Activated naive CD4-positive, alpha-beta T cell treated with Interleukin-2 at 50 U/mL for 16 hours (primary cell): ENCODE measurements around the gene PRDM8.
A peak's percentile ranks its signal among the peaks of the same experiment; 100 is the strongest.
"Not testable (repeated sequence)": the region's sequence is repeated elsewhere in the genome, so short reads cannot be mapped to it uniquely, and the experiment has no call there.

Experiments
- DNase-seq: peaks from one replicate; pipeline ENCODE4 v3.0.0-alpha.2; 2020

PRDM8 gene

GRCh38 chr4:80196922-80197573 is at the start of gene PRDM8:
Gene PRDM8, plus strand, starts transcription at chr4:80197503. Its CDS starts 2,578 bp downstream, at chr4:80200081.
- peak; percentile 46 for DNase-seq

- no peak for DNase-seq
Observed at GRCh38 chr4:80150387-80151180, 46.7 kb upstream of the PRDM8 start.

- DNase-seq = no peak
Observed at GRCh38 chr4:80151981-80152380, 45.3 kb upstream of the PRDM8 start.

- DNase-seq = no peak
Observed at GRCh38 chr4:80153874-80154544, 43.3 kb upstream of the PRDM8 start.

- DNase-seq = no peak
Observed at GRCh38 chr4:80154545-80154933, 42.8 kb upstream of the PRDM8 start.

- DNase-seq = no peak
Observed at GRCh38 chr4:80155316-80155982, 41.9 kb upstream of the PRDM8 start.

- DNase-seq = no peak
Observed at GRCh38 chr4:80156410-80156809, 40.9 kb upstream of the PRDM8 start.

- no peak for DNase-seq
Observed at GRCh38 chr4:80161413-80162058, 35.8 kb upstream of the PRDM8 start.

GRCh38 chr4:80162418-80162817 is 34.9 kb upstream of the PRDM8 start:
- no peak for DNase-seq

- no peak for DNase-seq
Observed at GRCh38 chr4:80165855-80166254, 31.4 kb upstream of the PRDM8 start.

- peak; percentile 17 for DNase-seq
Observed at GRCh38 chr4:80171251-80171650, 26.1 kb upstream of the PRDM8 start.

- no peak for DNase-seq
Observed at GRCh38 chr4:80171656-80172055, 25.6 kb upstream of the PRDM8 start.

- DNase-seq = peak; percentile 19
Observed at GRCh38 chr4:80172203-80172602, 25.1 kb upstream of the PRDM8 start.

- peak; percentile 58 for DNase-seq
Observed at GRCh38 chr4:80173401-80173800, 23.9 kb upstream of the PRDM8 start.

GRCh38 chr4:80173841-80174240 is 23.5 kb upstream of the PRDM8 start:
- DNase-seq = no peak

- not testable (repeated sequence) for DNase-seq
Observed at GRCh38 chr4:80177793-80178192, 19.5 kb upstream of the PRDM8 start.

GRCh38 chr4:80178964-80179363 is 18.3 kb upstream of the PRDM8 start:
- no peak for DNase-seq

- no peak for DNase-seq
Observed at GRCh38 chr4:80179637-80180161, 17.6 kb upstream of the PRDM8 start.

- DNase-seq = no peak
Observed at GRCh38 chr4:80180743-80181142, 16.6 kb upstream of the PRDM8 start.

- DNase-seq = peak; percentile 32
Observed at GRCh38 chr4:80182237-80182866, 15.0 kb upstream of the PRDM8 start.

- peak; percentile 48 for DNase-seq
Observed at GRCh38 chr4:80183250-80184052, 13.9 kb upstream of the PRDM8 start.
